ENCODE measurements around the gene HHAT. TPM values are rescaled to one million over a fixed set of nuclear protein-coding genes. Genes with fewer than 3 reads are reported as not detected.

HHAT gene
- total RNA-seq, 1 donor from 2014 or later = 2.9 TPM

GRCh38 chr1:210723646-210724045 lies 394.9 kb downstream of the HHAT start:
- no peaks in the 10 kb centered on the region for H3K36me3 ChIP-seq (ENCODE audit: control insufficient read depth, insufficient read depth, low read length)
- H3K4me3 ChIP-seq (ENCODE audit: low read depth, low read length) = no peak overlapping the region
- TF ChIP-seq CTCF (IDR thresholded peaks at IDR 0.05; ENCODE audit: insufficient read depth, low read length, severe bottlenecking) = no peak
- no peak for FAIRE-seq
- H3K27me3 ChIP-seq (ENCODE audit: control insufficient read depth, insufficient read depth, low read length) = no peaks in the 10 kb centered on the region
- DNase-seq (ENCODE audit: low read depth) = no peak

- no peak for TF ChIP-seq CTCF (IDR thresholded peaks at IDR 0.05; ENCODE audit: insufficient read depth, low read length, severe bottlenecking)
- FAIRE-seq (no peak), DNase-seq (ENCODE audit: low read depth) (no peak)
- Histone ChIP-seq H3K36me3 (ENCODE audit: control insufficient read depth, insufficient read depth, low read length) (no peaks in the 10 kb centered on the region), H3K4me3 (ENCODE audit: low read depth, low read length) (no peak overlapping the region), H3K27me3 (ENCODE audit: control insufficient read depth, insufficient read depth, low read length) (no peaks in the 10 kb centered on the region)
Measured at GRCh38 chr1:210724768-210725167, 396.1 kb downstream of the HHAT start.

Other genes with a start within 250 kb of the HHAT start
- 0.26 and 0.64 TPM in 2 replicates for gene SERTAD4, start 96.1 kb upstream of the HHAT start, total RNA-seq

All from bronchial epithelial cell (primary cell).